Embryonic facial prominence (tissue), 1 donor: ENCODE results near the gene PLB1.

ENCODE experiments used
- DNase-seq: peaks from one replicate; pipeline ENCODE4 v3.0.0-alpha.2; 2016; ENCODE audit errors: extremely low spot score

Gene PLB1

DNA sequence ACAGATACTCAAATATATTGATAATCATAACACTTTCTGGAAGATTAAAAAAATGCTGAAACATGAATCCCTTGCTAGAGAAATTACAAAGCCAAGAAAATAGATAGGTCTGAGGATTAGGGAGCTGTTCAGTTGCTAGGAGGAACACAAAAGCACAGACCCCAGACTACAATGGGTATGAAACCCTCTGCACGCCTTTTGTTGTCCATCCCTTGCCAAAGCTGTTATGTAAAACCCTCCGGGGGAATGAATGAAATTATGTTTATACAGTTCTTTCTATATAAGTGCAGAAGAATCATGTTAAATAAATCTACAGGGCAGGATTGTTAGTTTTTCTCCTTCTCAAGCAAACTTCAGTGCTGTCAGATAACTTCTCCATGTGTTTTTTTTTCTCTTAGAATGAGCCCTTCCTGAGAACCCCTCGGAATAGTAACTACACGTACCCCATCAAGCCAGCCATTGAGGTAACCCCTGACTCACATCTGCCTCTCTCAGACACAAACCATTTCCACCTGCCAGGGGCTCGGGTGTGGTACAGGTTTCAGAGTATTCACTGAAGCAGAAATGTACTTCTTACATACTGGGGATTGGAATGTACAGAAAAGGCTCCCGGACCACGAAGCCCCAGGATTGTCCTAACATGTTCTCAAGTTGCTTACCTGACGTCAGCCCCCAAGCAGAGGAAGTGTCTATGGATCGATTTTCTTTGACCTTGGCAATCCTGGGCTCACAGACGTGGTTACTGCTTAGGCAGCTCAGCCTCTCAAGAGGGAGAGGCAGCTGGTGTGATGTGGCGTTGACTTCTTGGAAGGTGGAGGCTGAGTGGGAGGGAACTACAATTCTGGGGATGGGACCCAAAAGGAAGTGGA is 118.0 kb downstream of the PLB1 start:
- DNase-seq = peak; percentile 86

DNA sequence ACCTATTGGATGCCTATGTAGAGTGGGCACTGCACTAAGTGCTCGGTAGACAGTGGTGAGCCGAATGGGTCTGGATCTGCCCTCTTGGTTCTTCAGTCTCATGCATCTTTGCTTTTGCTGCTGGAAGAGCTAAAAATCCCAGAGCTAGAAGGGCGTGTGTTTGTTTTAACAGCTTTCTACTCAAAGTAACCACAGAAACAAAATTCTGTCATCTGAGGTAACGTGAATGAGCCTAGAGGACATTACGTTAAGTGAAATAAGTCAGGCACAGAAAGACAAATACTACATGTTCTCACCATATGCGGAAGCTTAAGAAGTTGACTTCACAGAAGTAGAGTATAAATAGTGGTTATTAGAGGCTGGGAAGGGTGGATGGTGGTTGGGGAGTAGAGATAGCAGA is 119.8 kb downstream of the PLB1 start:
- DNase-seq = no peak

DNA sequence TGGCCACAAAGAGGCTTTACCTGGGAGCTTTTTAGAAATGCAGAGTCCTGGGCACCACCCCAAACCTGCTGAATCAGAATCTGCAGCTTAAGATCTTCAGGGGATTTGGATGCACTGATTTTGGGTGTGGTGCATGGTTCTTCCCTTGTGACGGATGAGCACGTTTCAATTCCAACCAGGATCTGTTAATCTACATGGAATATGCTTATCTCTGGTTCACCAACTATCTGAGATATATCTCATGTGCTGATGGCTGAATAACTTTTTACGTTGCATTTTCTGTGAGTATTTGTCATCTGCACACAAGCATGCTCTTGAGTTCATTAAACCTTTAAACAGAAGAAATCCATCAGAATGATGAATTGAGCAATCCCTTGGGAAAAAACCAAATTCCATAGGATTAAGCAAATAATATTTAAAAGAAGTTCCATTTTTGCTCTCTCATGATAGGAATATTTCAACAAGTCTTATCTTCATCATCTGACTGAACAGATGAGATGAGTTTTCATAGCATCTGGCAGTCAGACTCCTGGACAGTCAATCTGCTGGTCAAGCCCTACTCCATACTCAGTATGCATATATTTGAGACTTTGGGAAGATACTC is 120.6 kb downstream of the PLB1 start:
- DNase-seq = no peak

DNA sequence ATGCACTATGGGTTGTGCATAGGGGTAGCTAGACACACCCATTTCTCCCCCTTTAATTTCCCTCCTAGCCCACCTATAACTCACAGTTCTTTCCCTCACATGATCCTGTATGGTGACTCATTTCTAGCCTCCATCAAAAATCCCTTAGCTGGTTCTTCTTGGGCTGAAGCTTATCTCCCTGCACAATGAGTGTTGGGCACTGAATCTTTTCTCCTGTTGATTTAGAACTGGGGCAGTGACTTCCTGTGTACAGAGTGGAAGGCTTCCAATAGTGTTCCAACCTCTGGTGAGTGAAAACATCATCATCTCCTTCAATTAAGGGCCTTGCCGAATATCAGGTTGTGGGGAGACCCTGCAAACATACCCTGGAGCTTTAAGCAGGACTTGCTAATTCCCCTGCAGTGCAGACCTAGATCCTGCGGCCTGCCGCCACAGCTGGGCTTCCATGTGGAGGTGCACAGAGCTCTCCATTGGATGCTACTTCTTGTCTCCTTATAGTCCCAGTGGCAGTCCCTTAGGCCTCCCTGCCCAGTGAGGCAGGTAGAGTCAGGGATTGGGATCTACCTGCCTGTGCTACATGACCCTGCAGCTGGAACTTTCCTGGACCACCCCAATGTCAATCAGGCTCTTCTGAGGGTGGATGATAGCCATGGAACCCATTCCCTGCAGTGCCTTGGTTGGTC is 121.8 kb downstream of the PLB1 start:
- no peak for DNase-seq

DNA sequence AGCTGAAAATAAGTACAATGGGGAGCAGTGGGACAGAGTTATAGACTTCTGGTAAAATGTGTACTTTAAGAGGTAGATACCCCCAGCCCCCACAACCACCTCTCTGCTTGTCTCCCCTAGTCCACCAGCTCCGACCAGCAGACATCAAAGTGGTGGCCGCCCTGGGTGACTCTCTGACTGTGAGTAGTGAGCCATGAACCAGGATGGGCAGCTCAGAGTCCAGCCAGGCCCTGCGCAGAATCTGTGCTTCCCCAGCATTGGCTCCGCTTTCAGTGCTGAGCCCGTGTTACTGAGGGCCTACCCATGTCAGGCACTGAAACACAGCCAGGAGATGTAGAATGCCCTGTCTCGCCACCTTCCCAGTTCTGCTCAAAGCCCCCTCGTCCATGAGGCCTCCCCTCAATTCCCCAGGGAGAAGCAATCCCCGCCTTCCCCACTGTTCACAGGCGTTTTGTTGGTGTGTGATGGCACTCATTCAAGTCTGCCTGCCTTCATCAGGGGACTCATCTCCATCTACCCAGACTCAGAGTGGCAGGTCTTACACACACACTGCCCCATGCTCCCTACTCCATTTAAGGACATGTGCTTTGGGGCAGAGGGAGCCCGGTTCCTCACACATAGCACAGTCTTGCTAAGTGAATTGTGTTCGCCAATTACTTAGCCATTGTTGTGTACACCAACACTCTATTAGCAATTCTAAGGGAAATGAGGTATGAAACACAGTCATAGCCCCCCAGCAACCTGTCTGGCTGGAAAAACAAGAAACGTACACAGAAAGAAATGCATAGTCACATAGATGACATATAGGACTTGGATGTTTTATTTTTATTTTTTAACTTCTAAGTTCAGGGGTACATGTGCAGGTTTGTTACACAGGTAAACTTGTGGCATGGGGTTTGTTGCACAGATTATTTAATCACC is 122.6 kb downstream of the PLB1 start:
- DNase-seq = no peak

DNA sequence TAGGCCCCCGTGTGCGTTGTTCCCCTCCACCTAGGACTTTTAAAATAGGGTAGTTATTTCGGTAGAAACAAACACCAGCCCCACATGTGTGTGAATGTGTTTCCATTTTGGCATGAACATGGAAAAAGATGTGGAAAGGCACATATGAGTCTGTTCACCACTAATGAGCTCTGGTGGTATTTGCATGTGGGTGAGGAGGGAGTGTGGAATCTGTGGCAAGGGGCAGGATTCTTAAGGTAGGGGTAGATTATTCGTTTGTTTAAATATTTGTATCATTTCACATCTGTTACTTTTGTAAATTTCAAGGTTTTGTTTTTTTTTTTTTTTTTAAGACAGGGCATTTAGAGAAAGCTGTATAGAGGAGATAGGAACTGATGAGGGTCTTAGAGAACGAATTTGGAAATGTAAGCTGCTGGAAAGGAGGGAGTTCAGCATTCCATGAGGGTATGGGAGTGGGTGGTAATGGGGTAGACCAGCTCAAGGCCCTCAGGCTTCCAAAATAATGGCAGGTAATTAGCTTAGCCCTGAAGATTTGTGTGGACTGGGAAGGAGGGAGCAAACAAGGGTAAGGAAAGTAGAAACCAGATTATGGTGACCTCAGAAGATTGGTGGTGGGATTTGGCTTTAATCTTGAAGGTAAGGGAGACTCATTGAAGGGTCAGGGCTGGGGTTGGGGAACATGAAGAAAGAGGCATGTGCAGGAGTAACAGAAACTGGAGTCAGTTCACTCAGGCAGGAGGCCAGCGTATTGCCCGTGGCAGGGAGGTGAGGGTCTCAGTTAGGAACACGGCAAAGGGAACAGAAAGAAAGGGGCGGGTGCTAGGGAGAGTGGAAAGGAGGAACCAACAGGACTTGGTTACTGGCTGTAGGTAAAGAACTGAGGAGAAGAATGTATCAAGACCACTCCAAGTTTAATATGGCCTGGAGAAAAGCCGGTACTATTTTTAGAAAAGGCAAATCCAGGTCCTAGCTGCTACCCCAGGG is 123.6 kb downstream of the PLB1 start:
- no peak for DNase-seq

DNA sequence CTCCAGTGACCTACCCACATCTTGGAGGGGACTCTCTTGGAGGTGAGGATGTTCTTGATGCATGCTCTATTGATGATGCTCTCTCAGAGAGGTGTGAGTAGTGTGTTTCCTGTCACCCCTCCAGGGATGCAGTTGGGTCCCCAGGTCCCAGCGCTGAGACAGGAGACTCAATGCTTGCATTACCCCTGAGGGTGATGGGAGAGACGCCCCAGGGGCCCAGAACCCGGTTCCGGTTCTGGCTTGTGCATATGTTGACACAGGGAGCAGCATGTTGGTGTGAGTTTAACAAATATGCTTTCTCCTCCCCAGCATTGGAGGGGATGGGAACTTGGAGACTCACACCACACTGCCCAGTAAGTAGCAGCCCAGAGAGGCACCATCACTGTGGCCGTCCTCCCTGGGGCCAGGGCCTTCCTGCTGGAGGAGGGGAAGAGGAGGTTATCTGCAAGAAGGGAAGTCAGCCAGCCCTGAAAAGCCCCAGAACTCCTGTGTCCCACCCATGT is 124.5 kb downstream of the PLB1 start:
- no peak for DNase-seq

DNA sequence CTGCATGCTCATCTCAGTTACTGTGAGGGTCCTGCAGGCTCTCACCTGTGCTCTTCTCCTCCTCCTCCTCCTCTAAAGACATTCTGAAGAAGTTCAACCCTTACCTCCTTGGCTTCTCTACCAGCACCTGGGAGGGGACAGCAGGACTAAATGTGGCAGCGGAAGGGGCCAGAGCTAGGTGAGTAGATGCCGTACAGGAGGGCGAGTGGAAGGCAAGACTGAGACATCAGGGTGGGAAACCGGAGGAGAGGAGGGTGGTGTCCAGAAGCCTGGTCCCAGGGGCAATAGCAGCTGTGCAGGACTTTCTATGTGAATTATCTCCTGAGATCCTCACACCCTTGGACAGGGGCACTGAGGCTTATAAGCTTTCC is 124.9 kb downstream of the PLB1 start:
- DNase-seq = no peak

DNA sequence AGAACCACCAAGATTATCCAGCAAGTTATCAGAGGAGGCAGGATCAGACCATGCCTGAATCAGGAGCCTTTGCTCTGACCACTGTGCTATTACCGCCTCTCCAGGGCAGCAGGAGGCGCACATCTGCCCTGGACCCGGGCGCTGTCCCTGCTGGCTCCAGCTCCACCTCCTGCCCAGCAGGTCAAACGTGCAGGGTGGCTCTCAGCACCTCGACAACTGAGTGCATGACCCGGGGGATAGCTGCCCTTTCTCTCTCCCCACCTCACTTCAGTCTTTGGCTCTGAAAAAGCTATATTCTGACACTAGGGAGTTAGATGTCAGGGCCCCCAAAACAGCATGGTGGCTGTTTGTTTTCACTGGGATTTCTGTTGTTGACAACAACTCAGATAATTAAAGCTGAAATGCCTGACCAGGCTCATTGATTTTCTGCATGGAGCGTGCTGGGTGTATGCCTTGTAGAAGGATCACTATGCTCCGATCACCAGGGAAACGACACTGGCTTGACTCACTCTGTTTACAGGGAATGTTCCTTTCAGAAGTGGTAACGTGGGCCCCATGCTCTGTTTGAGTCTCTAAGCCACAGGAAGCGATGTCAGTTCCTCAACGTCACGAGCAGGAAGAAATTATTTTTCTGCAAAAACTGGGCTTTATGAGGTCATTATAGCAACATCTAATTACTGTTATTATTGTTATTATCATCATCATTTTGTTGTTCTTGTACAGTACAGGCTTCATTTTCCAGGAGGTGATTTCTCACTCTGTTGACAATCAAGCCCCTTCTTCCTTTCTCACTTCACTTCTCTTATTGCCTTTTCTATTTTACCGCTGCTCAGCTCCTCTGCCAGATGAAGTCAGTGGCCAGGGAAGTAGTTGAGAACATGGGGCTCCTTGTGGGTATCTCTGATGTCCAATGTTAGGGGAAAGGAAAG is 125.6 kb downstream of the PLB1 start:
- DNase-seq = peak; percentile 91

DNA sequence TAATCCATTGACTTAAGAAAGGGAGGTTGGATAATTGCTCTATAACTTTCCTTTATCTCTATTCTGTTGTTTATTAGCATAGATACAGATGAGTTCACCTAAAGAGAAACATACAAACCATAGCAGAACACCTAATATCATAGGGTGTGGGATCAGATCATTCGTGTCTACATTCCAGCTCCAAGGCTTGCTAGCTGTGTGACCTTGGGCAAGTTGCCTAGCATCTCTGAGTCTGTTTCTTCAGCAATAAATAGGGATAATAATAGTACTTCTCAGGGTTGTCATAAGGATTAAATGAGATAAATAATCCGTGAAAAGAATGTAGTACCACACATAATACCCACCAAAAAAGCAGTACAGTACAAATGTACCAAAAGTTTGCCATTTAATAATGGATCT is 126.2 kb downstream of the PLB1 start:
- no peak for DNase-seq

DNA sequence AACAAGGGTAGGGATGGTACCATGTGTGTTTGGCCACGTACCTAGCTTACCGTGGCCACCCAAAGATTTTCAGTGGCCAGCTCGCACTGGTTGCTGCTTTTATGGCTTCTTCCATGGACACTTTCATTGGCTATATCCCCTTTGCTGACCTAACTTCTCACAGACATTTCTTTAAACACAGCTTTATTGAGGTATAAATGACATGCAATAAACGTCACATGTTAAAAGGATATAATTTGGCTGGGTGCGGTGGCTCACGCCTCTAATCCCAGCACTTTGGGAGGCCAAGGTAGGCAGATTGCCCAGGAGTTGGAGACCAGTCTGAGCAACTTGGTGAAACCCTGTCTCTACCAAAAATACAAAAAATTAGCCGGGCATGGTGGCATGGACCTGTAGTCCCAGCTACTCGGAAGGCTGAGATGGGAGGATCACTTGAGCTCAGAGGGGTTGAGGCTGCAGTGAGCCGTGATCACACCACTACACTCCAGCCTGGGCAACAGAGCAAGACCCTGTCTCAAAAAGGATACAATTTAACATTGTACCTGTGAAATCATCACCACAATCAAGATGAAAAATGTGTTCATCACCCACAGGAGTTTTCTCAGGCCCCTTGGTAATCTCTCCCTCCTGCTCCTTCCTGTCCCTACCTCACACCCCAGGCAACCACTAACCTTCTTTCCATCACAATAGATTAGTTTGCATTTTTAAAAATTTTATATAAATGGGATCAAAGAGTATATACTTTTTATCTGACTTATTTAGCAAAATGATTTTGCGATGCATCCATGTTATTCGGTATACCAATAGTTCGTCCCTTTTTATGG is 127.9 kb downstream of the PLB1 start:
- DNase-seq = no peak

DNA sequence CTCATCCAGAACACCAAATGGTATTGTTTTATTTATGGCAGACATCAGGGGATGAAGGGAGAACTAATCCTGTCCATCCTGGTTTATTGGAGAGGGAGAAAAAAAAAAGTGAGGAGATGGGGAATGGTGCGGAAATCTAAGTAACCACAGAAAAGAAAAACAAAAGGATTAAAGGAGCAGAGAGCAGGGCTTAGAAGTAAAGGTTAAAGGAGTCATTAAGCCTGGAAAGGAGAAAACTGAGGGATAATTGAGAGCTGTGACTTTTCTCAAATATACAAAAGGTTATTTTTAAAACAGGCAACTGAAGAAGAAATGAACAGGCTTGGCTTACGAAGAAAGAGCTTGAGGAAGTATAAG is 128.6 kb downstream of the PLB1 start:
- no peak for DNase-seq

DNA sequence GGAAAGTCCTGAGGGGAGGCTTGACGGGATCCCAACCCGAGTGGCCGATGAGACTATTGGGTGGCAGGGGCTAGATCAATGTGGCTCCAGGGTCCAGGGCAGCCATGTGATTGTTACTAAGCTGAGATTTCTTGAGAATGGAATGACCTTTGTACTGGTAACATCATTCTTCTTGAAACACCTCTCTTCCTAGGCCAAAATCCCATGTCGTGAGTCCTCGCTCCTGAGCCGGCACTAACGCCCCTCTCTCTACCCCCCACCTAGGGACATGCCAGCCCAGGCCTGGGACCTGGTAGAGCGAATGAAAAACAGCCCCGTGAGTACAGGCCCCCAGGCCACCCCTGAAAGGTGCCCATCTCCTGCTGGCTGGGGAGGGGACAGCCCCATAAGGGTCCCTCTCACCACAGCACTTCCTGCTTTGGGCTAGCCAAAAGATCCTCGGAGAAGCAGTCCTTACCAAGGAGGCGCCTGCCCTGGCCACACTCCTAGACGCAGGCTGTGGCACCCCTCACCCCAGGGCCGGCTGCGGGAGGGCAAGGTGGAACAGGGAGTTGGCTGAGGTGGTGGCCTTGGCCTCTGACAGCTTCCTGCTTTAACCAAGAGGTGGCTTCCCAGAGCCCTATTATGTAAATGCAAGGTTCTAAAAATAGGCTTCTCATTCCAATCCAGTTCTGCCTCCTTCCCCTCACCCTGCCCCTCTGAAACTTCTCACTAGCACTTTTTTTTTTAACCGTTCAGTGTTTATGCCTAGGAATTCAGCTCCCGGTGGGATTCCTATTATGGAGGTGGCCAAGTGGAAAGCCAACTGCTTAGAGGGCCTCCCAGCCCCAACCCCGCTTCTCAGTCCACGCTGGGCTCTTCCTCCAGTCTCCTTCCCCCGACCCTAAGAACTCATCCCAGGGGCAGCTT is 129.2 kb downstream of the PLB1 start:
- DNase-seq = peak; percentile 63

DNA sequence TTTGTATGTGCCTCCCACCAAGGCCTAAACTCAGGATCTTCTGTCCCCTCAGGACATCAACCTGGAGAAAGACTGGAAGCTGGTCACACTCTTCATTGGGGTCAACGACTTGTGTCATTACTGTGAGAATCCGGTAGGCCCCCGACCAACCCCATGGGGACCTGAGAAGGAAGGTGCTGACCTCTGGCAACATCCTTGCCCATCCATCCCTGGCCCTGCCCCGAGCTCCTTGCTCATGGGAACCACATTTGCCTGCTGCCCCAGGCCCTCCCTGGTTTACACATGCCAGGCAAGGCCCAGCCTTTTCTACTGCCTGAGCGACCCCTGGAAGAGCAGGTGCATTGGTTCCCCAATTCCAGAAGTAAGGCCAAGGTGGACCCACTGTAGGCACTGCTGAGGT is 130.5 kb downstream of the PLB1 start:
- no peak for DNase-seq

DNA sequence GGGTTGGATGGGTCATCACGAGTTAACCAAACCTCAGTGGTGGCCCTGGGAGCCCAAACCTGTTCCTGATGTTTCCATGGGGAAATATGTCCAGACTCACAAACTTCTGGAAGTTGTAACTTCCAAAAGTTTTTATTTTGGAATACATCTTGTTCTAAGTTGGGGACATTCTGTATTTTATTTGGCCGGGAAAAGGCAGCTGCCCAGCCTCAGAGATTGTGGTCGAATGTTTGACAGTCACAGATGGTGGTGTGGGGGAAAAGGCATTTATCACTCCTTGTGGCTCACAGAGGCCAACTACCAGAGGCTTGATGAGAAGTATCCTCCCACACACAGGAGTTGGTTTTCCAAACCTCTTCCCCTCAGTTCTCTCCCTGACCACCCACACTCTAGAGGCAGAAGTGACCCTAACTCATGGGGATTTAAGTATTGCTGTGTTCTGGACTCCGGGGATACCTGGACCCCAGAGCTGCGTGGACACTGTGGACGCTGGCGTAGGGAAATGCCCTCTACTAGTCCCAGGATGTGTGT is 131.1 kb downstream of the PLB1 start:
- DNase-seq = no peak

DNA sequence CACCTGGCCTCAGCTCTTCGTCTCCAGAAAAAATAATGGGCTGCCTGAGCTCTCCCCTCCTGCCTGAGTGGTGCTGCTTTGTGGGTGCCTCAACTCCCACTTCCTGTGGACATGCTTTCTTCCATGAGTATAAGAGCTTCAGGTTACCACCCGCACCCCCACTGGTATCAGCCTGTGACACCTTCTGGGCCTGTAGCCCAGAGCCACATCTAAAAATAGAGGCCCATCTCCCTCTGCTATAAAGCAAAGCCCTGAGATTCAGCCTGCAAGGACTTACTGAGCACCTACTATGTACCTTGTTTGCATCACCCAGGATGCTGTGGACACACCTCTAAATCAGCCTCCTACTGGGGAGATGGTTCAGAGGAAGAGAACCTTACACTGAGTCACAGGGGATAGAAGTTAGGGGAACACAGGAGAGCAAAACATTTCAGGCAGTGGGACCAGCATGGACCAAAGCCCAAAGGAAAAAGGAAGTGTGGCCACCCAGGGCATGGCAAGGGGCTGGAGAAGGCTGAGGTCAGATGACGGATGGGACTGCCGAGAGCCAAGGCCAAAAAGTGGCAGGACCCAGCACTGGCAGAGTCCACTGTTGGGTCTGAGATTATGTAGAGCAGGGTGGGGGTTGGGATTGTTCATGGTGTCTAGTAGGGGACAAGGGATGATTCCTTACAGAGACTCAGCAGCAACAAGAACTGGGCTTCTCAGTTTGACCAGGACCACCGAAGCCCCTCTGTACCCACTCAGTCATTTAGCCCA is 132.0 kb downstream of the PLB1 start:
- no peak for DNase-seq
